HG03108 (cell line): ENCODE results near the gene PCNX1.
"Not testable (repeated sequence)": the region's sequence is repeated elsewhere in the genome, so short reads cannot be mapped to it uniquely, and the experiment has no call there.

Source experiments
- ATAC-seq: cut with Tn5 transposase; IDR thresholded peaks from one replicate; pipeline ENCODE4 v1.9.1; 2021; ENCODE audit warnings: moderate library complexity; ENCODE audit not compliant: unreplicated experiment

PCNX1 gene

DNA sequence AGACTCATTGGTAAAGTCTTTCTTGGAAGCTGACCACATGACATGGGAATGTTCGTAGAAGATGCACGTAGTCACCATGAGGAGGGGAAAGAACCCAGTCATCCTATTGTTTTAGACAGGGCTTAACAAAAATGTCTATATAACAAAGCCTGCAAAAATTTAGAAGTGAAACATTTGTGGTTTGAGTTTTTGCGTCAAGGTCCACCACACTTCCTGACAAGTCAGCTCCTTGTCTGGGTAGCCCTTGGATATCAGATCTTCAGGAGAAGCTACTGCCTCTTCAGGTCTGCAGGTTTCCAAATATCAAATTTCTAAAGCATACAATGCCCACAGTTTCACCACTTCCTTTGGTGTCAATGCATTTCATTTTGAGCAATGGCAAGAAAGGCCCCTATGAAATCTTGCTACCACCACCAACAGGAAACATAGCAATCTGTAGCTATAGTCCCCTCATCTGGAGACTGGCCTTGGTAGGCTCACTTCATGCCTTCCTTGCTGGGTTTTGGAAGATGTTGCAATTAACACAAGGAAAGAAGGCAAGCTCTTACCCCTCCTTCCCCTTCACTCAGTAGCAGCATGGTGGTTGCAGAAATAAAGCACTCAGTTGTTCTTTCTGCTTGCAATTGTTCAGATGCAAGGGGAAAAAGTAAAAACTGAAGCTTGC lies 235.2 kb downstream of the PCNX1 start:
- no peak for ATAC-seq

DNA sequence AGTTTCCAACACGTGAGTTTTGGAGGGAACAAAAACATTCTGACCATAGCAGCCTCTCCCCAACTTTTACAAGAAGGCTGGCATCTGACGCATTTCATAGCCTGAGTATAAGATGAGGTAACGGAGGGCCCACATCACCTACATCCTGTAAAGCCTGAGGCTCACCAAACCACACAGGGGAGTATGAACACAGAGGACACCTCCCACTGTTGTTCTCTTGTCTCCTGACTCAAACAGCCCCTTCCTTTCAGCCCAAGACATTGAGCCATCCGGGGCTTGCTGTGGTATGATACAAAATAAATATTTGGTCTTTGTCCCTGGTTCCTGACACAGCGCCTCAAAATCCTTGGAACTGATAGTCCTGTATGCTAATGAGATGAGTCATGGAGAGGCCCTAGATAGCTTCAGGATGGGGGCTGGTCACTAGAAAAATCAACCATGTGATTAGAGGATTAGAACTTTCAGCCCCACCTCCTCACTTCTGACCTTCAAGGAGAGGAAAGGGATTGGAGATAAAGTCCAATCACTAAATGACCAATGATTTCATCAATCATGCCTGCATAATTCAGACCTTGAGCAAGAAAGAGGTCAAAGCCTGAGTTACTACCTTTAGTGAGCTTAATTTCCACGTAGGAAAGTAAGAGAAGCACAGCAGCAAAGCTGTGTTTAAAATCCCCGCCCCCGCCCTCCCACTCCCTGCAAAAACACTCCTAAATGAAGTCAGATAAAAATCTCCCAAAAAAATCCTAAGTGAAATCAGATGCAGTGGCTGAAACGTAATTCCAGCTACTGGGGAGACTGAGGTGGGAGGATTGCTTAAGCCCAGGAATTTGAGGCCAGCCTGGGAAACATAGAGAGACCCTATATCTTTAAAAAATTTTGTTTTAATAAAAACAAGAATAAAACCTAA lies 236.4 kb downstream of the PCNX1 start:
- ATAC-seq: no peak

DNA sequence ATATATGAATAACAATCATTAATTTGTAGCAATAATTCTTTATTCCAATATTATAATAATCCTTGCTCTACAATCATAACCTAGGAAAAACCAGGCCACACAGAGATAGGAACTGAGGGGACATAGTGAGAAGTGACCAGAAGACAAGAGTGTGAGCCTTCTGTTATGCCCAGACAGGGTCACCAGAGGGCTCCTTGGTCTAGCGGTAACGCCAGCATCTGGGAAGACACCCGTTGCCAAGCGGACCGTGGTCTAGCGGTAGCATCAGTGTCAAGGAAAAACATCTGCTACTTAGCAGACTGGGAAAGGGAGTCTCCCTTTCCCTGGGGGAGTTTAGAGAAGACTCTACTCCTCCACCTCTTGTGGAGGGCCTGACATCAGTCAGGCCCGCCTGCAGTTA lies 240.1 kb downstream of the PCNX1 start:
- not testable (repeated sequence) for ATAC-seq

DNA sequence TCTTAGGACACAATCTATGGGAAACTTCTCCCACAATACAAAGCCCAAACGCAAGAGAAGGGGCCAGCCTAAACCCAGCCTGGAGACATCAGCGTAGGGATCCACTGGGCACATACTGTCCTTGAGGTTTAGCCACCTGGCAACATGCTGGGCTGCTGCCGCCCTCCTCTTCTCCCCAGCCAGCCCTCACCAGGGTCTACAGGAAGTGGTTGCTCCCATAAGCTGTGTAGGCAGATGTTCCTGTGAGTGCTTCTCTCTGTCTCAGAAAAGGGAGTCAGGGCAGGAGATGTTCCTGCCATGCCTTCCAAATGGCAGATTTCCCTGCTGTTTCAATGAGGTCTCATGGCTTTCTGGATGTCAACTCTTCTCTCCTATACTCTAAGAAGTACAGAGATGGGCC lies 241.4 kb downstream of the PCNX1 start:
- ATAC-seq: no peak

DNA sequence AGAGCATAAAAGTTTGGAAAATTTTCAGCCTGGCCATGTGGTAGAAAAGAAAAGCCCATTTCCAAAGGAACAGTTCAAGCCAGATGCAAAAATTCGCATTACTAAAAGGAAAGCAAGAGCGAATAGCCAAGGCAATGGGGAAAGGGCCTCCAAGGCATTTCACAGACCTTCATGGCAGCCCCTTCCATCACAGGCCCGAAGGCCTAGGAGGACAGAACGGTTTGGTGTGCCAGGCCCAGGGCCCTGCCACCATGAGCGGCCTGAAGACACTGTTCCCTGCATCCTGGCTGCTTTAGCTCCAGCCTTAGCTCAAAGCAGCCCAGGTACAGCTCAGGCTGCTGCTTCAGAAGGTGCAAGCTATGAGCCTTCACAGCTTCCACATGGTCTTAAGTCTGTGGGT lies 243.5 kb downstream of the PCNX1 start:
- ATAC-seq: no peak

DNA sequence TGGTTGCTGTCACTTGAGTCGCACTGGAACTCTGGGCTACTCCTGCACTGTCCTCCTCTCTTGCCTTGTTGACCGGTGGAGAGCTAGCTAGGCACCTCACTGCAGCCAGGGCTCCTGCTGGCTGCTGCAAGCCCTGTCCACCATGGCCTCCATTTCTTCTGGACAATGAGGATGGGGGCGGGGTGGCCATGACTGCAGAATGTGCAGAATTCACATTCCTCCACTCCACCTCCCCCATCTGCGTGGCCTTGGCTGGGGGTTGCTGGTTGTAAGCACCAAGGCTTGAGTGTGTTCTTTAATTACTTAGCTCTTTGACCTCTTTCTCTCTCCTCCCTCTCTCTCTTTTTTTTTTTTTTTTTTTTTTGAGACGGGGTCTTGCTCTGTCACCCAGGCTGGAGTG lies 248.5 kb downstream of the PCNX1 start:
- no peak for ATAC-seq

DNA sequence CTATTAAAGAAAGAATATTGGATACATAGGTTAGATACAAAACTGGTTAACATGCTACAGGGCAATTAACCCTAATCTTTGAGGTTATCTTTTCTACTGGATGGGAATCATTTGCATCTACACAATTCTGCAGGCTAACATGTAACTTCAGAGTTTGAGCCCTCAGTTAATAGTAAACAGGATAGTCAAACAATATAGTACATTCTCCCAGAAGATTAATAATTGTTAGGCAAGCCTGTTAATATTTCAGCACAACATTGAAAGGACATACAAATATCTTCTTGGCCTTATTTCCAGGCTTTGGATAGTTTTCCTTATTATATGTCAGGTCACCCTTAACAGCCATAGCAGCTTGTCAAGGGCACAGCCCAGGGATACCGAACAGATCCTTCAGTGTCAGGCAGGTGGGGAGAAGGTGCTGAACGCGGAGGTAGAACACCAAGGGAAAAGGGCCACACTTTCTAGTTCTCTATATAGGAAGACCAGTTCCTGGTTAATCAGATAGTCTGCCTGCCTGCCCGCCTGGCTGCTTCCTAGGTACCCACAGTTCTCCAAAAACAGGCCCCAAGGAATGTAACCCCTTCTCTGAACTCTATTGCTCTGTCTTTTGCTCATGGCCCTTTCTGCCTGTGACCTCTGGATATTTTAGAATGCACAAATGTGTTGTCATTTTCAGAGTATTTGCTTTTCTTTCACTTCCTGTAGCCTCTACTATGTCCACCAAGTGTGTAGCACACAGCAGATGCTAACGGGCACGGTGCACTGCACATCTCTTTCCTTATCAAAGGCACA lies 256.0 kb downstream of the PCNX1 start:
- ATAC-seq: no peak

DNA sequence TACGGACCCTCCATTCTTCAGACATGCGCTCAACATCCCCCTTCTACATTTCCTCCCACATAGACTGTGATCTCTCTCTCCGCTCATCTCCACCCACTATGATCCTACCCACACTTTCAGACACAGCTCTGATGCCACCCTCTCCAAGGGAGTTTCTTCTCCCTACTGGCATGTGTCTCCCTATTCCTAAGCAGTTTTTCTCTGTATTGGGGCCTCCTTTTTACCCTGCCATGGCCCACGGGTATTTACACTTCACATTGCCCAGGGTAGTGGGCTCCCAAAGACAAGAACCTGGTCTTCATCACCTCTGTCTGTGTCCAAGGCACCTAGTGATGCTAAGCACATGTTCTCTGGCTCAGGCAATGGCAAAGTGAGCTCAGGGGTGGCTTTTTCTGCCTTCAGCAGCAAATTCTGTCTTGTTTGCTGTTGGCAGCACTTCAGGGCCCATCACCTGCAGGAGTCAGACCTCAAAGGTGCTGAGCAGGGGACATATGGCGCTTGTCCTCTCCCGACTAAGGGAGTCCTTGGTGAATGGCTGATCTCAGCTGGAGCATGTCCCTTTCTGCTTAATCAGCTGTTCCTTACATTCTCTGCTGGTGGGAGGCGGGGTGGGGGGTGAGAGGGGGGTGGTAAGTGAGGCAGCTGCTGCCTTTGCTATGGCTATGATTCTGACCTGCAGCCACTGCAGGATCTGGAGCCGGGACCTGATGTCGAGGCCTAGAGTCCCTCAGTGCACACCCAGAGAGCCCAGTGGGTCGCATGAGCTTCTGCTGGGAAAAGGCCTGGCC lies 256.8 kb downstream of the PCNX1 start:
- no peak for ATAC-seq
